Measurements from ENCODE around the gene DNAJB12. TPM values are rescaled to one million over a fixed set of nuclear protein-coding genes. Genes with fewer than 3 reads are reported as not detected.
"Not testable (repeated sequence)": the region's sequence is repeated elsewhere in the genome, so short reads cannot be mapped to it uniquely, and the experiment has no call there.

Gene DNAJB12
- total and polyA plus RNA-seq, 4 donors: 15.9 to 22.0 (median 18.9) TPM

- not testable (repeated sequence) for H3K9me3 ChIP-seq (ENCODE audit: control insufficient read depth in 4 of 4, low read length in 3 of 4); H3K4me3 ChIP-seq (ENCODE audit: low read depth in 1 of 3, low read length in 3 of 3); H3K27me3 ChIP-seq (ENCODE audit: control insufficient read depth in 4 of 4, insufficient read depth in 4 of 4, low read length in 3 of 4); DNase-seq (ENCODE audit: low spot score); H3K9ac ChIP-seq (ENCODE audit: low read depth in 1 of 2, low read length in 2 of 2); H3K36me3 ChIP-seq (ENCODE audit: control insufficient read depth in 4 of 4, insufficient read depth in 3 of 4, low read depth in 1 of 4, low read length in 3 of 4)
- peak overlapping the region; percentile 39 for H3K27ac ChIP-seq (ENCODE audit: low read depth in 1 of 2, low read length in 2 of 2)
- peaks cover 19 to 42% (median 29%) of the 10 kb centered on the region in 4 donors for H3K4me1 ChIP-seq (ENCODE audit: control insufficient read depth in 4 of 4, insufficient read depth in 4 of 4, low read length in 3 of 4)
- WGBS: 78% methylated on average over 49 of the region's 49 CpGs
- TF ChIP-seq NR2F2 (IDR thresholded peaks at IDR 0.05) (peak; percentile 75), RAD21 (IDR thresholded peaks at IDR 0.05) (peak in 1 of 2 donors; percentile 41), SP1 (IDR thresholded peaks at IDR 0.05) (peak; percentile 26), RXRA (IDR thresholded peaks at IDR 0.05) (peak; percentile 21 to 32)
Measured at GRCh38 chr10:72325243-72326175, 29.2 kb downstream of the DNAJB12 start.

DNA sequence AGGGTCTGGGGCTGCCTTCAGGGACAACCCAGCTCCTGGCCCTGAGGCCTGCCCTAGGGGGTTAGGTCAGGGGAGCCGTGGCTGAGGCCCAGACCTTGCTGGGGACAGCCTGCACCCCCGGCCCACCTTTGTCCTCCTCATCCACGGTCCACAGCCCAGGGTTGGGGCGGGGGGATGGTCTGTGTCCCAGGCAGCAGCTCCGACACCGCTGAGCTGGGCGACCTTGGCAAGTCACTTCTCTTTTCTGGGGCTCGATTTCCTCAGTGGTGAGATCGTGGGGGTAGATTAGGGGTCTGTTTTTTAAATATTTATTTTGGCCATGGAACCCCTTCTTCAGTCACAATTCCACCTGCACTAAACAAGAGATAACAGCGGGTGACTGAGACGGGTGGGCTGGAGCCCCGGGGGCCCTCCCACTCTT lies 30.9 kb downstream of the DNAJB12 start:
- TF ChIP-seq TAF1 (conservative IDR thresholded peaks at IDR 0.05): no peak
- TF ChIP-seq REST (IDR thresholded peaks at IDR 0.05): no peak
- TF ChIP-seq RXRA (IDR thresholded peaks at IDR 0.05): no peak
- no peak for TF ChIP-seq CTCF (IDR thresholded peaks at IDR 0.05; ENCODE audit: low read depth, low read length, missing input control)
- no peak for TF ChIP-seq JUND (IDR thresholded peaks at IDR 0.05)
- TF ChIP-seq HNF4G (IDR thresholded peaks at IDR 0.05): no peak
- TF ChIP-seq, protein P1, sequence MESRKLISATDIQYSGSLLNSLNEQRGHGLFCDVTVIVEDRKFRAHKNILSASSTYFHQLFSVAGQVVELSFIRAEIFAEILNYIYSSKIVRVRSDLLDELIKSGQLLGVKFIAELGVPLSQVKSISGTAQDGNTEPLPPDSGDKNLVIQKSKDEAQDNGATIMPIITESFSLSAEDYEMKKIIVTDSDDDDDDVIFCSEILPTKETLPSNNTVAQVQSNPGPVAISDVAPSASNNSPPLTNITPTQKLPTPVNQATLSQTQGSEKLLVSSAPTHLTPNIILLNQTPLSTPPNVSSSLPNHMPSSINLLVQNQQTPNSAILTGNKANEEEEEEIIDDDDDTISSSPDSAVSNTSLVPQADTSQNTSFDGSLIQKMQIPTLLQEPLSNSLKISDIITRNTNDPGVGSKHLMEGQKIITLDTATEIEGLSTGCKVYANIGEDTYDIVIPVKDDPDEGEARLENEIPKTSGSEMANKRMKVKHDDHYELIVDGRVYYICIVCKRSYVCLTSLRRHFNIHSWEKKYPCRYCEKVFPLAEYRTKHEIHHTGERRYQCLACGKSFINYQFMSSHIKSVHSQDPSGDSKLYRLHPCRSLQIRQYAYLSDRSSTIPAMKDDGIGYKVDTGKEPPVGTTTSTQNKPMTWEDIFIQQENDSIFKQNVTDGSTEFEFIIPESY (IDR thresholded peaks at IDR 0.05): no peak
- TF ChIP-seq ATF3 (IDR thresholded peaks at IDR 0.05): no peak
- TF ChIP-seq, protein P2, sequence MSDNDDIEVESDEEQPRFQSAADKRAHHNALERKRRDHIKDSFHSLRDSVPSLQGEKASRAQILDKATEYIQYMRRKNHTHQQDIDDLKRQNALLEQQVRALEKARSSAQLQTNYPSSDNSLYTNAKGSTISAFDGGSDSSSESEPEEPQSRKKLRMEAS (IDR thresholded peaks at IDR 0.05): no peak
- TF ChIP-seq GABPA (IDR thresholded peaks at IDR 0.05 in 1 of 2, conservative IDR thresholded peaks at IDR 0.05 in 1 of 2): no peak
- TF ChIP-seq SP1 (IDR thresholded peaks at IDR 0.05): no peak
- no peak for TF ChIP-seq NR2F2 (IDR thresholded peaks at IDR 0.05)
- no peak for TF ChIP-seq EGR1 (IDR thresholded peaks at IDR 0.05; ENCODE audit: low read depth in 2 of 2)
- TF ChIP-seq YY1 (IDR thresholded peaks at IDR 0.05): no peak
- no peak for TF ChIP-seq RAD21 (IDR thresholded peaks at IDR 0.05)
- TF ChIP-seq HNF4A (conservative IDR thresholded peaks at IDR 0.05): no peak
- no peak for TF ChIP-seq FOXA1 (IDR thresholded peaks at IDR 0.05)
- TF ChIP-seq FOXA2 (IDR thresholded peaks at IDR 0.05): no peak
- H3K4me1 ChIP-seq (ENCODE audit: control insufficient read depth in 4 of 4, insufficient read depth in 4 of 4, low read length in 3 of 4): peaks cover 15 to 37% (median 25%) of the 10 kb centered on the region in 4 donors
- WGBS: 84% methylated on average over 12 of the region's 12 CpGs
- no peaks in the 10 kb centered on the region for H3K36me3 ChIP-seq (ENCODE audit: control insufficient read depth in 4 of 4, insufficient read depth in 3 of 4, low read depth in 1 of 4, low read length in 3 of 4)
- DNase-seq (ENCODE audit: low spot score): no peak
- H3K27ac ChIP-seq (ENCODE audit: low read depth in 1 of 2, low read length in 2 of 2): no peak overlapping the region
- no peak overlapping the region for H3K4me3 ChIP-seq (ENCODE audit: low read depth in 1 of 3, low read length in 3 of 3)
- H3K9ac ChIP-seq (ENCODE audit: low read depth in 1 of 2, low read length in 2 of 2): no peak overlapping the region
- no peaks in the 10 kb centered on the region for H3K9me3 ChIP-seq (ENCODE audit: control insufficient read depth in 4 of 4, low read length in 3 of 4)
- H3K27me3 ChIP-seq (ENCODE audit: control insufficient read depth in 4 of 4, insufficient read depth in 4 of 4, low read length in 3 of 4): no peaks in the 10 kb centered on the region

Data from liver (tissue), 9 donors.